HG03378 (cell line): ENCODE measurements around the gene STK39.

Experiments
- ATAC-seq: cut with Tn5 transposase; IDR thresholded peaks from one replicate; pipeline ENCODE4 v1.9.1; 2021; ENCODE audit warnings: mild to moderate bottlenecking, moderate library complexity; ENCODE audit not compliant: unreplicated experiment

The STK39 gene

GRCh38 chr2:168165985-168166901 is 81.2 kb downstream of the STK39 start:
- ATAC-seq = no peak

- ATAC-seq = no peak
Measured at GRCh38 chr2:168165397-168165796, 82.0 kb downstream of the STK39 start.

- no peak for ATAC-seq
Measured at GRCh38 chr2:168160897-168161296, 86.5 kb downstream of the STK39 start.

GRCh38 chr2:168159754-168160585 is 87.4 kb downstream of the STK39 start:
- ATAC-seq = no peak

GRCh38 chr2:168158586-168158985 is 88.8 kb downstream of the STK39 start:
- ATAC-seq = no peak

GRCh38 chr2:168157926-168158325 is 89.5 kb downstream of the STK39 start:
- no peak for ATAC-seq

GRCh38 chr2:168157070-168157469 is 90.3 kb downstream of the STK39 start:
- ATAC-seq = no peak

- no peak for ATAC-seq
Measured at GRCh38 chr2:168156661-168157060, 90.7 kb downstream of the STK39 start.

- ATAC-seq = no peak
Measured at GRCh38 chr2:168155680-168156079, 91.7 kb downstream of the STK39 start.

GRCh38 chr2:168155046-168155445 is 92.3 kb downstream of the STK39 start:
- ATAC-seq = no peak

- ATAC-seq = no peak
Measured at GRCh38 chr2:168152902-168153530, 94.4 kb downstream of the STK39 start.

GRCh38 chr2:168149986-168150385 is 97.4 kb downstream of the STK39 start:
- no peak for ATAC-seq

- ATAC-seq = no peak
Measured at GRCh38 chr2:168149150-168149974, 98.0 kb downstream of the STK39 start.

GRCh38 chr2:168147830-168148794 is 99.3 kb downstream of the STK39 start:
- ATAC-seq = no peak

GRCh38 chr2:168146892-168147810 is 100.2 kb downstream of the STK39 start:
- no peak for ATAC-seq

- no peak for ATAC-seq
Measured at GRCh38 chr2:168145426-168146310, 101.7 kb downstream of the STK39 start.

GRCh38 chr2:168145011-168145410 is 102.4 kb downstream of the STK39 start:
- no peak for ATAC-seq
